IMR-90 (cell line): ENCODE measurements around the gene NKTR.

Experiments
- CTCF ChIP-seq: conservative IDR thresholded peaks from 2 replicates; pipeline ENCODE4 v1.5.1; 2012; ENCODE audit warnings: mild to moderate bottlenecking, low read depth, low read length, improper control_type of control experiment
- NFE2L2 ChIP-seq: fragments of 150-350 bp; IDR thresholded peaks from 2 replicates; pipeline ENCODE4 v1.6.1; 2016; ENCODE audit warnings: low read depth, mild to moderate bottlenecking, low read length
- POLR2A ChIP-seq: IDR thresholded peaks from 2 replicates; pipeline ENCODE4 v1.6.1; 2012; ENCODE audit warnings: mild to moderate bottlenecking, low read depth, low read length

- no peak for TF ChIP-seq CTCF
- no peak for TF ChIP-seq POLR2A
- TF ChIP-seq NFE2L2 = no peak
These were observed 58.4 kb downstream of the NKTR start for GRCh38 chr3:42658771-42659390.
